IPS DF 19.7 (cell line): ENCODE results near the gene ARHGEF38.

Source experiments
- DNase-seq: peaks from one replicate; pipeline ENCODE4 v3.0.0-alpha.2; 2013; ENCODE audit warnings: low read depth, low spot score

The ARHGEF38 gene, protein sequence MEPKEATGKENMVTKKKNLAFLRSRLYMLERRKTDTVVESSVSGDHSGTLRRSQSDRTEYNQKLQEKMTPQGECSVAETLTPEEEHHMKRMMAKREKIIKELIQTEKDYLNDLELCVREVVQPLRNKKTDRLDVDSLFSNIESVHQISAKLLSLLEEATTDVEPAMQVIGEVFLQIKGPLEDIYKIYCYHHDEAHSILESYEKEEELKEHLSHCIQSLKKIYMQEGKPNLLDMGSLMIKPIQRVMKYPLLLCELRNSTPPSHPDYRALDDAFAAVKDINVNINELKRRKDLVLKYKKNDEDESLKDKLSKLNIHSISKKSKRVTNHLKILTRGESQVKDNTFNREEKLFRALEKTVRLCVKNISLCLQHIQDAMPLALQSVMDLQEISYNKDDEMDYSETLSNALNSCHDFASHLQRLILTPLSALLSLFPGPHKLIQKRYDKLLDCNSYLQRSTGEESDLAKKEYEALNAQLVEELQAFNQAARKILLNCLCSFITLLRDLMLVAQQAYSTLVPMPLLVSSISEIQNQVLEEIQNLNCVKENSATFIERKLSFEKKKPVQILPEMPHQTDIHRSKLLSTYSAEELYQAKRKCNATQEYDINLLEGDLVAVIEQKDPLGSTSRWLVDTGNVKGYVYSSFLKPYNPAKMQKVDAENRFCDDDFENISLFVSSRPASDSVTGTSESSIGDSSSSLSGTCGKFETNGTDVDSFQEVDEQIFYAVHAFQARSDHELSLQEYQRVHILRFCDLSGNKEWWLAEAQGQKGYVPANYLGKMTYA

GRCh38 chr4:105551965-105552746 lies at the start of gene ARHGEF38:
Gene ARHGEF38 (plus strand): TSS chr4:105552620. CDS start chr4:105552766, 146 bp downstream.
- DNase-seq: no peak

DNA sequence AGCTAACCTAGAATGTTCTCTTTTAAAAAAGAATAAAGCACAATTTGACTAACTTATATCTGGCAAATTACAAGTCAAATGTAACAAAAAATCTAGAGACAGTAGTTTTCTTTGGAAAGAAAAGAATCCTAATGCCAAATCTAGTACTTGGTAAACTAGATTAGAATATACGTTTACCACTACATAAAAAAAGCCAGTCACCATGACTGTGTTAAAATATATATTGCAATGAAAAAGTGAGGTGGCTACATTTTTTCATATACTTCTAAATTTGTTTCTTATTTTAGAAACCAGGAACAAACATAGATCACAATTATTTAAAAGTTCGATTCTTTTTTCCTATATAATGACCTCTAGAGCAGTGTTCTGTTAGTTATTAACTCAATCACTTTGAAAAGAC lies 48.9 kb upstream of the ARHGEF38 start:
- DNase-seq: no peak

- no peak for DNase-seq
Measured at GRCh38 chr4:105504744-105505143, 47.7 kb upstream of the ARHGEF38 start.

DNA sequence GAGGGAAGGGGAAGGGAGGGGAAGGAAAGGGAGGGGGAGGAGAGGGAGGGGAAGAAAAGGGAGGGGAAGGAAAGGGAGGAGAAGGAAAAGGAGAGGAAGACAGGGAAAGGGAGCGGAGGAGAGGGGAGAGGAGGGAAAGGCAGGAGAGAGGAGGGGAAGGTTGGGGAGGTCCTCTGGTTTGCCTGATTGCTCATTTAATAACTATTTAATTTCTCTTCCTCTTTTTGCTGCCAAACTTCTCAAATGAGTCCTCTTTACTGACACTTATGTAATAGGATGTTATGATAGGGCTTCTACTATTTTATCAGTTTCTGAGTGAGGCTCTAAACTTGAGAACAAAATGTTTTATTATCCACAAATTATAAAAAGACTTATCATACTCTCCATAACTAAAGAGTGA lies 43.1 kb upstream of the ARHGEF38 start:
- DNase-seq: no peak

- no peak for DNase-seq
Measured at GRCh38 chr4:105509714-105510113, 42.7 kb upstream of the ARHGEF38 start.

GRCh38 chr4:105510245-105510644 lies 42.2 kb upstream of the ARHGEF38 start:
- DNase-seq: no peak

GRCh38 chr4:105520819-105521790 lies 31.3 kb upstream of the ARHGEF38 start:
- DNase-seq: peak; percentile 20

DNA sequence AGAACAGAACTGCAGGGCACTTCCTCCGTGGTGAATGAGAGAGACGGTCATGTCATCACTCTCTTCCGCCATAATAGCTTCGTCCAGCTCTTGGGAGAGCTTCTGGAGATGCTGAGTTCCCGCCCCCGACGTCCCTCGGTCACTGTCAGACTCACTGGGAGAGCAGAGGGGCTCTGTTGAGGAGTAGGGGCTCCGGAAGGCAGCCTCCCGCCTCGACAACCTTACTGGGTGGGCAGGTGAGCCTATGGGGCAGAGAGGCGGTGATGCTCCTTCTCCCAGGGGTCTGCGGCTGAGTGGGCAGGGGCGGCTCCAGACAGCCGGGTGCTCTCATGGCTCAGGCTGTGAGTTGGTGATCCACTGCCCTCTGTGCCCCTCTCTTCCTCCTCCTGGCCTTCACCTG lies 25.8 kb upstream of the ARHGEF38 start:
- no peak for DNase-seq

GRCh38 chr4:105527081-105527480 lies 25.3 kb upstream of the ARHGEF38 start:
- no peak for DNase-seq

DNA sequence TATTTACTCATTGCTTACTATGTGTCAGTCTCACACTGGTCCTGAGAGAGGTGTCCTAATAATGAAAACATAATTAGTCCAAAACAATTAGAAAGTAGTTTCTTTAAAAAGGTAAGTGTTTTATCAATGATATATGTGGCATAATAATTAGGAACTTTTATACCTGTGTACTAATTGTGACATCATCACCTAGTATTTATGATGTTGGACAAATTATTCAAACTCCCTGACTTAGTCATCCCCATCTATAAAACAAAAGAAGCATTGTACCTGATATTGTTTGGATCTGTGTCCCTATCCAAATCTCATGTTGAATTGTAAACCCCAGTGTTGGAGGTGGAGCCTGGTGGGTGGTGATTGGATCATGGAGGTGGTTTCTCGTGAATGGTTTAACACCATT lies 15.8 kb upstream of the ARHGEF38 start:
- no peak for DNase-seq

DNA sequence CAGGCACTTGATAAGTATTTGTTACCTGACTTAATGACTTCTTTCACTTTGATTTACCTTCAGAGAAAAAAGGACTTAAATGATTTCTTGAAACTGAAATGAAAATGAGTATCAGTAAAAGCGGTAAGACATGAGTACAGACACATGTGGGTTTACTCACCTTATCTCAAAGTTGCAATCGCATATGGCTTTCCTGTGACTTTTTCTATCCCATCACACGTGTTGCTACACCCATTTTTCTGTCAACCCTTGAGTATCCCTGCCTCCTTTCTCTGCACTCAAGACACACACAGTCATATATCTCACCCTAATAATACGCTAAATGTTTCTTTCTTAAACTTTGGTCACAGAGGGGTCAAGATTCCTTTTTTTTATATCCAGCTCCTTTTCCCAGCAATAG lies 11.0 kb upstream of the ARHGEF38 start:
- no peak for DNase-seq

DNA sequence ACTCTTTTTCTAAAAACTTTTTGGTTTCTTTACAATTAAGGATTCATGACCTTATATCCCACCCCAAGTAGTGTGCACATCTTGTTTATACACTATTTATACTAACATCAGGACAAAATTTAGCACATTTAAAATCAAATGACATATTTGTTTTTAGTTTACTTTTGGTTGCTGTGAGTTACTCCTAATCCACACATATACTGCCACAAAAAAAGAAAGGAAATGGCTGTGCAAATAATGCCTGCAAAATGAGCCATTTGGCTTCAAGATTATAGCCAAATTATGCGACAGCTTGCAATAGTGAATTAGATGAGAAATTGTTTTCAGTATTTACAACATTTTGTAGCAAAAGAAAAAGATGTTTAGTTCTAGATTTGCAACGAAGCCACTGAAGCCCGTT lies 10.4 kb upstream of the ARHGEF38 start:
- DNase-seq: no peak

DNA sequence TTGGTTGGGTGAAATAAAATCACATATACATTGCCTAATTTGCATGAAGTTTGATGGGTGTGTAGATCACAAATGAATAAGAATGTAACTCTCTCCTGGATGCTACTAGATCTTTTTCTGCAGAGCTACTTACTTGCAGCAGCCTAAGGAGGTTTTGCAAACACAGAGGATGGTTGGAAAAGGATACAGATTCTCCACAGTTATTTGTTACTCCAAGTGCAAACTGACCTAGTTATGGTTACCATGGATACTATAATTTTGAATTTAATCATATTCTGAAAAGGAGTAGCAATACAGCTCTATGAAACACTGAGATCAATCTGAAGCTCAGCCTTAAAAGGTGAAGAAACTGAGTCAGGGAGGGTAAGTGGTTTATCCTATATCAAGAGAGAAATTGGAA lies 9.1 kb upstream of the ARHGEF38 start:
- no peak for DNase-seq

DNA sequence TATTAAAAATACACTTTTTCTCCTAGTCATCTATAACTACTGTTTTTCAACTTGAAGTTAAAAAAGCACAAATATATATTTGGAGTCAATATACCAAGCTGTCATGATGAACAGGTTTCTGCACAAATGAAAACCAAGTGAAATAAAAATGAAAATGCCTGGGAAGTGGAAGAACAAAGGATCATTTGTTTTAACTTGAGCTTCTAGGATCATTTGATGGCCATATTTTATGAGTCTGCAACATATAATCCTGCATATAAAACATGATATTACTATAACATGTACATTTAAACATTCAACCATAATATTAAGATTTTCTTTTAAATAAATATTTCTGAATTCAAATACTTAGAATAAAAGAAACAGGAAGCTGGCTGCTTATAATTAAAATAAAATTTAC lies 8.5 kb upstream of the ARHGEF38 start:
- DNase-seq: no peak

- DNase-seq: no peak
Measured at GRCh38 chr4:105544520-105545286, 7.7 kb upstream of the ARHGEF38 start.

- DNase-seq: no peak
Measured at GRCh38 chr4:105546086-105546485, 6.3 kb upstream of the ARHGEF38 start.

GRCh38 chr4:105547769-105548168 lies 4.7 kb upstream of the ARHGEF38 start:
- no peak for DNase-seq

DNA sequence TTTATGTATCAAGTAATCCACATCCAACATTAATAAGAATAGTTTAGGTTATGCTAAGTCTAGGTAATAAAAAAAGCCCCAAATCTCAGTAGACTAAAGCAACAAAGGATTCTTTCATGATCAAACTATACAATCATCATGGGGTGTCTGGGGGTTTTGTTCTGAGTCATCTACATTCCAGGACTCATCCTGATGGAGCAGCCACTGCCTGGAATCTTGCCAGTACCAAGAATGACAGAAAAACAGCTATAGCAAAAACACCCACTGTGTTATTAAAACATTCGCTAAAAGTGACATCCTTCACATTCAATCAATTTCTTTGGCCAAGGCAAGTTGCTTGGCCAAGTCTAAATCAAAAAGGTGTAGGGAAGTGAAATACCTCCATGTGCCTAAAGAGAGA lies 3.9 kb upstream of the ARHGEF38 start:
- DNase-seq: no peak

GRCh38 chr4:105550641-105551040 lies 1.8 kb upstream of the ARHGEF38 start:
- no peak for DNase-seq

DNA sequence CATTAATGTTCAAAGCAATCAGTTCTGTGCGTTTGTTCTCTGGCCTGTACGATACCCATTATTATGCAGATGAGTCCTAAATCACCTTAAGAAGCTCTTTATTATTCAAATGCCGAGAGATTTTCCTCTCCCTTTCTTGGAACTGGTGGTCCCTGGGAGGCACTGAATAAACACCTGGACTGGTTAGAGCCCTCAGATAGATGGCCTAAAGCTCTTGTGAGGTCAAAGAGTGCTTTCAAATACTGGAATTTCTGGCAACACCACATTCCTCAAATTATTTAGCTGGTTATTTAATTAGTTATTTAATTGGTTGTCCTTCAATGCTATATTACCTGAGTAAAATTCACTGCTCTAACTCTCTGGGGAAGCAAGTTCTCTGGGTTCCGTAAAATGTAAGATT lies 3.0 kb downstream of the ARHGEF38 start:
- peak; percentile 95 for DNase-seq
